H1 (cell line): ENCODE data around the gene TBL2. TPM values are rescaled to one million over a fixed set of nuclear protein-coding genes. Genes with fewer than 3 reads are reported as not detected.

Source experiments
- CTCF ChIA-PET: fragments of 300-600 bp; sonication (Branson Sonifier 250); formaldehyde crosslinking; loops from one replicate; lab custom pipeline; 2021; ENCODE audit not compliant: partially characterized antibody; lab: Charles Lee
- POLR2A ChIA-PET: fragments of 300-600 bp; sonication (Branson Sonifier 250); formaldehyde crosslinking; loops from one replicate; lab custom pipeline; 2021; ENCODE audit warnings: inconsistent platforms; ENCODE audit not compliant: partially characterized antibody; lab: Charles Lee
- DNase-seq, 2 experiments: peaks; one replicate each; pipeline versions ENCODE4 v3.0.0 to v3.0.0-alpha.2; 2010 to 2022; ENCODE audit warnings: low spot score in 2 of 2, low read depth in 1 of 2, mixed read lengths in 1 of 2
- FAIRE-seq: peaks from 2 replicates; lab custom pipeline; 2011; peaks lifted over from hg19 to GRCh38; lab: Jason Lieb, UNC
- H2AFZ ChIP-seq: 2 replicates; pipeline ENCODE4 v1.8.1; 2012; ENCODE audit warnings: low read length, inconsistent platforms
- H2AK5ac ChIP-seq: 2 replicates; pipeline ENCODE4 v1.6.1; 2013; ENCODE audit warnings: low read depth, low read length
- H2BK120ac ChIP-seq: replicated peaks from 2 replicates; pipeline ENCODE3; 2013; ENCODE audit warnings: low read depth, low read length, inconsistent platforms
- H2BK12ac ChIP-seq: 2 replicates; pipeline ENCODE4 v1.6.1; 2013; ENCODE audit warnings: low read depth, low read length
- H2BK15ac ChIP-seq: 2 replicates; pipeline ENCODE4 v1.6.1; 2013; ENCODE audit warnings: low read length
- H2BK20ac ChIP-seq: 2 replicates; pipeline ENCODE4 v1.6.1; 2013; ENCODE audit warnings: low read length
- H2BK5ac ChIP-seq: 2 replicates; pipeline ENCODE4 v1.6.1; 2013; ENCODE audit warnings: low read depth, low read length
- H3K14ac ChIP-seq: 2 replicates; pipeline ENCODE4 v1.6.1; 2013; ENCODE audit warnings: inconsistent platforms; ENCODE audit not compliant: insufficient read length
- H3K18ac ChIP-seq: 2 replicates; pipeline ENCODE4 v1.6.1; 2013; ENCODE audit warnings: low read length; ENCODE audit errors: extremely low read depth
- H3K23ac ChIP-seq: 2 replicates; pipeline ENCODE4 v1.6.1; 2013; ENCODE audit warnings: inconsistent platforms; ENCODE audit not compliant: insufficient read length
- H3K23me2 ChIP-seq: 2 replicates; pipeline ENCODE4 v1.6.1; 2013; ENCODE audit warnings: low read depth, low read length
- H3K27ac ChIP-seq: 2 replicates; pipeline ENCODE4 v1.6.1; 2011; ENCODE audit warnings: low read depth, low read length, inconsistent platforms
- H3K27me3 ChIP-seq, 4 experiments: replicated peaks in 1 of 4; 1 replicate in 1 of 4; 2 replicates in 3 of 4; pipeline versions ENCODE4 v1.6.1 to v1.8.1; 2011 to 2013; ENCODE audit warnings: low read length in 3 of 4, mild to moderate bottlenecking in 3 of 4, inconsistent platforms in 2 of 4, mixed read lengths in 2 of 4, moderate library complexity in 1 of 4; ENCODE audit not compliant: control insufficient read depth in 3 of 4, insufficient read depth in 3 of 4; ENCODE audit errors: extremely low read depth in 1 of 4
- H3K36me3 ChIP-seq, 4 experiments: 2 replicates each; pipeline versions ENCODE4 v1.6.1 to v1.8.1; 2011 to 2013; ENCODE audit warnings: mild to moderate bottlenecking in 4 of 4, low read length in 3 of 4, moderate library complexity in 2 of 4, control low read depth in 1 of 4, inconsistent platforms in 1 of 4; ENCODE audit not compliant: insufficient read depth in 4 of 4, control insufficient read depth in 2 of 4
- H3K4ac ChIP-seq: replicated peaks from 2 replicates; pipeline ENCODE3; 2013; ENCODE audit warnings: low read length, low read depth, mixed read lengths, inconsistent platforms; ENCODE audit not compliant: insufficient read length
- H3K4me1 ChIP-seq, 4 experiments: replicated peaks in 1 of 4; 1 replicate in 1 of 4; 2 replicates in 3 of 4; pipeline versions ENCODE4 v1.6.1 to v1.8.1; 2011 to 2013; ENCODE audit warnings: low read length in 3 of 4, inconsistent platforms in 2 of 4, mixed read lengths in 1 of 4; ENCODE audit not compliant: insufficient read depth in 4 of 4, control insufficient read depth in 3 of 4
- H3K4me2 ChIP-seq, 2 experiments: 2 replicates each; pipeline versions ENCODE4 v1.6.1 to v1.8.1; 2011 to 2013; ENCODE audit warnings: low read depth in 2 of 2, low read length in 2 of 2, control low read depth in 1 of 2, inconsistent platforms in 1 of 2, mild to moderate bottlenecking in 1 of 2; ENCODE audit not compliant: insufficient read depth in 1 of 2
- H3K4me3 ChIP-seq, 4 experiments: fragments of 200-600, 300-600 bp in 1 of 4; sonication (generic), shearing (Covaris generic), sonication (Bioruptor Twin) in 1 of 4; 2 replicates each; pipeline versions ENCODE4 v1.5.1 to v1.8.1; 2011 to 2016; ENCODE audit warnings: low read length in 4 of 4, low read depth in 3 of 4, control low read depth in 2 of 4, inconsistent platforms in 2 of 4, mild to moderate bottlenecking in 2 of 4, mixed read lengths in 1 of 4, moderate library complexity in 1 of 4; ENCODE audit not compliant: insufficient read depth in 2 of 4; ENCODE audit errors: extremely low read depth in 1 of 4
- H3K56ac ChIP-seq: replicated peaks from 2 replicates; pipeline ENCODE3; 2013; ENCODE audit warnings: low read depth, mild to moderate bottlenecking, mixed read lengths, low read length, inconsistent platforms; ENCODE audit not compliant: insufficient read length
- H3K79me1 ChIP-seq: 2 replicates; pipeline ENCODE4 v1.6.1; 2013; ENCODE audit warnings: low read depth, low read length, control low read depth
- H3K79me2 ChIP-seq, 2 experiments: 2 replicates each; pipeline versions ENCODE4 v1.6.1 to v1.8.1; 2012 to 2013; ENCODE audit warnings: low read length in 2 of 2, mild to moderate bottlenecking in 2 of 2, inconsistent platforms in 1 of 2; ENCODE audit not compliant: insufficient read depth in 2 of 2, control insufficient read depth in 1 of 2
- H3K9ac ChIP-seq, 4 experiments: replicated peaks in 1 of 4; 1 replicate in 1 of 4; 2 replicates in 3 of 4; pipeline versions ENCODE4 v1.6.1 to v1.8.1; 2011 to 2013; ENCODE audit warnings: low read depth in 3 of 4, low read length in 3 of 4, control low read depth in 2 of 4, mild to moderate bottlenecking in 2 of 4, moderate library complexity in 2 of 4, inconsistent platforms in 1 of 4; ENCODE audit errors: extremely low read depth in 1 of 4
- H3K9me3 ChIP-seq, 2 experiments: 2 replicates each; pipeline versions ENCODE4 v1.6.1 to v1.8.1; 2012 to 2013; ENCODE audit warnings: mild to moderate bottlenecking in 2 of 2, moderate library complexity in 2 of 2, control low read depth in 1 of 2, inconsistent platforms in 1 of 2, low read depth in 1 of 2, low read length in 1 of 2, mixed read lengths in 1 of 2; ENCODE audit not compliant: insufficient read depth in 2 of 2
- H4K20me1 ChIP-seq, 2 experiments: replicated peaks in 1 of 2; 2 replicates each; pipeline versions ENCODE3 to v1.8.1; 2011 to 2013; ENCODE audit warnings: inconsistent platforms in 2 of 2, low read length in 2 of 2, mild to moderate bottlenecking in 1 of 2; ENCODE audit not compliant: insufficient read depth in 2 of 2, control insufficient read depth in 1 of 2
- H4K5ac ChIP-seq: 2 replicates; pipeline ENCODE4 v1.6.1; 2013; ENCODE audit warnings: low read length, low read depth, mixed read lengths, inconsistent platforms; ENCODE audit not compliant: insufficient read length
- H4K8ac ChIP-seq: 2 replicates; pipeline ENCODE4 v1.8.0; 2013; ENCODE audit warnings: mild to moderate bottlenecking, moderate library complexity, low read length, inconsistent platforms; ENCODE audit not compliant: insufficient read depth; ENCODE audit errors: extremely low read depth
- H4K91ac ChIP-seq: replicated peaks from 2 replicates; pipeline ENCODE3; 2013; ENCODE audit warnings: low read length, mixed read lengths, inconsistent platforms; ENCODE audit not compliant: insufficient read length
- CHD1 ChIP-seq: IDR thresholded peaks from 2 replicates; pipeline ENCODE4 v1.6.1; 2012; ENCODE audit warnings: low read depth, low read length, improper control_type of control experiment
- FOSL1 ChIP-seq: IDR thresholded peaks from 2 replicates; pipeline ENCODE4 v1.6.1; 2011; ENCODE audit warnings: mild to moderate bottlenecking, low read depth, low read length, moderate library complexity; ENCODE audit not compliant: insufficient read depth
- KDM4A ChIP-seq: IDR thresholded peaks from one replicate; pipeline ENCODE4 v1.7.1; 2012; ENCODE audit warnings: low read depth, mild to moderate bottlenecking, moderate library complexity, low read length, inconsistent platforms; ENCODE audit not compliant: severe bottlenecking
- MAFK ChIP-seq: IDR thresholded peaks from 2 replicates; pipeline ENCODE4 v1.6.1; 2012; ENCODE audit warnings: low read depth, mild to moderate bottlenecking, improper control_type of control experiment, low read length
- MAX ChIP-seq: IDR thresholded peaks from 2 replicates; pipeline ENCODE4 v1.6.1; 2012; ENCODE audit warnings: inconsistent platforms
- NANOG ChIP-seq: IDR thresholded peaks from 2 replicates; pipeline ENCODE4 v1.6.1; 2011; ENCODE audit warnings: low read length, low read depth, mild to moderate bottlenecking, inconsistent platforms; ENCODE audit not compliant: insufficient read depth, poor library complexity, severe bottlenecking
- NRF1 ChIP-seq: IDR thresholded peaks from 2 replicates; pipeline ENCODE4 v1.6.1; 2011; ENCODE audit warnings: mild to moderate bottlenecking, low read depth, low read length, improper control_type of control experiment
- RFX5 ChIP-seq: IDR thresholded peaks from 2 replicates; pipeline ENCODE4 v1.6.1; 2011; ENCODE audit warnings: low read depth, low read length, improper control_type of control experiment, borderline replicate concordance
- SP2 ChIP-seq: IDR thresholded peaks from 2 replicates; pipeline ENCODE4 v1.6.1; 2012; ENCODE audit warnings: mild to moderate bottlenecking, low read length, inconsistent platforms
- SP4 ChIP-seq: IDR thresholded peaks from 2 replicates; pipeline ENCODE4 v1.6.1; 2012; ENCODE audit warnings: low read length, inconsistent platforms
- WGBS, 2 experiments: shearing (Covaris generic) in 1 of 2; methylation state at CpG; one replicate each; pipeline versions ENCODE4 v1.1.6 to v1.1.7; 2013 to 2015; ENCODE audit warnings: low lambda C conversion rate in 2 of 2, mixed read lengths in 2 of 2, inconsistent platforms in 1 of 2, low coverage in 1 of 2, missing lambda C conversion rate in 1 of 2; ENCODE audit not compliant: insufficient replicate concordance in 2 of 2, insufficient coverage in 1 of 2, insufficient read length in 1 of 2; ENCODE audit errors: extremely low coverage in 1 of 2, missing lambda C conversion rate in 1 of 2; 5-methylcytosine and 5-hydroxymethylcytosine counted together
- polyA plus RNA-seq, 7 experiments: library from polyadenylated mRNA; depleted of rRNA in 3 of 7; stranded (reverse) in 5 of 7; unstranded in 2 of 7; fragments of >200 nt in 5 of 7; fragments of 200-250 nt in 2 of 7; gene quantifications; 1 replicate in 5 of 7; 2 replicates in 1 of 7; 4 replicates in 1 of 7; pipeline versions ENCODE4 v1.2.1 to v1.2.3, GENCODE V29; 2011 to 2013; ENCODE audit warnings: missing spikeins in 2 of 7, mixed read lengths in 2 of 7
- total RNA-seq: library from RNA; stranded (reverse); fragmentation: NEBNext Ultra II Directional; extraction: Animal tissue kit (Norgen Biotek cat#: 25700); gene quantifications from 2 replicates; pipeline ENCODE4 v1.2.1, GENCODE V29; 2021
- TF ChIP-seq, protein P1 (sequence below), 3 experiments: IDR thresholded peaks; 1 replicate in 2 of 3; 2 replicates in 1 of 3; pipeline versions ENCODE4 v1.5.1 to v1.6.1; 2011; ENCODE audit warnings: low read length in 3 of 3, mild to moderate bottlenecking in 3 of 3, inconsistent platforms in 2 of 3, low read depth in 1 of 3, moderate library complexity in 1 of 3; ENCODE audit not compliant: insufficient read depth in 1 of 3; ENCODE audit errors: control extremely low read depth in 1 of 3

TBL2 gene
- total and polyA plus RNA-seq, 2 of the 8 experiments (the other 6 are each of a cell fraction or from before 2014, with no cell fraction given), result 25.8 to 29.7 TPM

DNA sequence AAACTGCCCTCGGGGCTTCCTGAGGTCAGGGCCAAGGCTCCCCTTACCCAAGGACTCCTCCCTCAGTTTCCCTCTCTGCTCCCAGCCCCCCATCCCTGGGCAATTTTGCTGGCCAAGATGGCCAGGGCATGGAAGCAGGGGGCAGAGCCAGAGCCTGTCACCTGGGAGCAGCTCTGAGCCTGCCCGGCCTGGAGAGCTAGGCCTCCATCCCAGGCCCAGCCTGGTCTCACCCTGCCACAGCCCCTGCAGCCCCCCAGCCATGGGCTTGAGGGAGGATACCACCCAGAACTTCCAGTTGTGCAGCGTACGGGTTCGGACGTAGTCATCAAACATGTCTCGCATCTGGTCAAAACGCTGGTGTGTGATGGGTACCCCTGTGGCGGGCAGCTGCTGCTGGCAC is 17.0 kb upstream of the TBL2 start:
- Histone ChIP-seq H3K4me2 (no peak overlapping the region), H2BK15ac (no peak overlapping the region), H3K27me3 (peaks cover 0 to 4% (median 4%) of the 10 kb centered on the region in 4 experiments; a peak in 4 of 7 replicates), H3K56ac (no peak overlapping the region), H3K79me1 (no peaks in the 10 kb centered on the region), H2AK5ac (no peak overlapping the region), H2BK20ac (no peak overlapping the region), H3K9me3 (no peaks in the 10 kb centered on the region), H2BK12ac (no peak overlapping the region), H3K4me3 (no peak overlapping the region), H3K23me2 (peaks cover 6% of the 10 kb centered on the region; the same call in 1 of the 2 replicates), H3K9ac (no peak overlapping the region), H4K91ac (no peak overlapping the region), H3K23ac (no peak overlapping the region), H2BK5ac (no peak overlapping the region), H3K4ac (no peak overlapping the region), H3K36me3 (no peaks in the 10 kb centered on the region; a peak in 1 of 8 replicates), H3K79me2 (no peaks in the 10 kb centered on the region), H3K14ac (no peak overlapping the region), H3K18ac (no peak overlapping the region), H3K27ac (no peak overlapping the region), H4K20me1 (peaks cover 0 to 5% of the 10 kb centered on the region in 2 experiments), H4K8ac (no peak overlapping the region), H3K4me1 (peaks cover 0 to 10% (median 3%) of the 10 kb centered on the region in 4 experiments; a peak in 4 of 7 replicates), H4K5ac (no peak overlapping the region), H2AFZ (no peak overlapping the region), H2BK120ac (no peak overlapping the region)
- DNase-seq, result no peak
- CTCF ChIA-PET, result interaction anchor here (0.6 to 9.6 kb wide), 6 partner anchors 10 to 748 kb away, joined by 3 to 74 read pairs (median 4); no protein-coding TSS in a partner anchor
- FAIRE-seq, result no peak
- POLR2A ChIA-PET, result interaction anchor here (0.7 to 1.8 kb wide), 4 partner anchors 8 to 31 kb away, joined by 3 to 6 read pairs (median 4); partner anchors contain the start of gene TBL2
- WGBS, 2 experiments, result 88% methylated on average over 9 of the region's 9 CpGs; no CpG with 5 or more reads in 1 of the 2 experiments
- TF ChIP-seq SP4, result no peak
- TF ChIP-seq CHD1, result no peak
- no peak for TF ChIP-seq NANOG
- no peak for TF ChIP-seq SP2
- TF ChIP-seq NRF1, result no peak
- no peak for TF ChIP-seq MAFK
- TF ChIP-seq RFX5, result no peak
- no peak for TF ChIP-seq FOSL1
- TF ChIP-seq, protein P1, sequence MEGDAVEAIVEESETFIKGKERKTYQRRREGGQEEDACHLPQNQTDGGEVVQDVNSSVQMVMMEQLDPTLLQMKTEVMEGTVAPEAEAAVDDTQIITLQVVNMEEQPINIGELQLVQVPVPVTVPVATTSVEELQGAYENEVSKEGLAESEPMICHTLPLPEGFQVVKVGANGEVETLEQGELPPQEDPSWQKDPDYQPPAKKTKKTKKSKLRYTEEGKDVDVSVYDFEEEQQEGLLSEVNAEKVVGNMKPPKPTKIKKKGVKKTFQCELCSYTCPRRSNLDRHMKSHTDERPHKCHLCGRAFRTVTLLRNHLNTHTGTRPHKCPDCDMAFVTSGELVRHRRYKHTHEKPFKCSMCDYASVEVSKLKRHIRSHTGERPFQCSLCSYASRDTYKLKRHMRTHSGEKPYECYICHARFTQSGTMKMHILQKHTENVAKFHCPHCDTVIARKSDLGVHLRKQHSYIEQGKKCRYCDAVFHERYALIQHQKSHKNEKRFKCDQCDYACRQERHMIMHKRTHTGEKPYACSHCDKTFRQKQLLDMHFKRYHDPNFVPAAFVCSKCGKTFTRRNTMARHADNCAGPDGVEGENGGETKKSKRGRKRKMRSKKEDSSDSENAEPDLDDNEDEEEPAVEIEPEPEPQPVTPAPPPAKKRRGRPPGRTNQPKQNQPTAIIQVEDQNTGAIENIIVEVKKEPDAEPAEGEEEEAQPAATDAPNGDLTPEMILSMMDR (IDR thresholded peaks at IDR 0.05; ENCODE audit: control extremely low read depth in 1 of 3, insufficient read depth in 1 of 3, low read depth in 1 of 3, low read length in 3 of 3), result no peak
- TF ChIP-seq MAX, result no peak
- no peak for TF ChIP-seq KDM4A
